HG02642 (cell line): ENCODE measurements around the gene PPFIA4.

ENCODE experiments used
- ATAC-seq: cut with Tn5 transposase; IDR thresholded peaks from one replicate; pipeline ENCODE4 v1.9.1; 2021; ENCODE audit warnings: mild to moderate bottlenecking; ENCODE audit not compliant: unreplicated experiment, poor library complexity

The PPFIA4 gene

DNA sequence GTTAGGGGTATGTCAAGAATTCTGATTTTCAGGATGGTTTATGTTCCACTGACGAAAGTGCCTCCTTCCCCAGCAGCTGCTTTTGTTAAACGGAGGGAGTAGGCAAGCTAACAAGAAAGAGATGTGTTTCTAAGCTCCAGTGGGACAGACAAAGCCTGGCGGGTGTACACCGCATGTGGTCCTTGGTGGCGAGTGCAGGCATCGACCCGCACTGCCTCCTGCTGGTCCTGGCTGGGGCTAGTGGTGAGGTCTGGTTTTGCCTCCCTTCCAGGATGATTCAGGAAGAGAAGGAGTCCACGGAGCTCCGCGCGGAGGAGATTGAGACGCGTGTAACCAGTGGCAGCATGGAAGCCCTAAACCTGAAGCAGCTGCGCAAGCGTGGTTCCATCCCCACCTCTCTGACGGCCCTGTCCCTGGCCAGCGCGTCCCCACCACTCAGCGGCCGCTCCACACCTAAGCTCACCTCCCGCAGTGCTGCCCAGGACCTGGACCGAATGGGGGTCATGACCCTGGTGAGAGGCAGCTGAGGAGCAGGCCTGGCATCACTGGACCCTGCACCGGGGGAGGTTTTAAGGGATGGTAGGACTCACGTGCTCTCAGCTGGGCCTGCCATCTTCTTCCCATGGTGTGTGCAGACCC lies 29.0 kb downstream of the PPFIA4 start:
- ATAC-seq = no peak

GRCh38 chr1:203056012-203056411 lies 29.7 kb downstream of the PPFIA4 start:
- no peak for ATAC-seq

GRCh38 chr1:203056516-203056915 lies 30.2 kb downstream of the PPFIA4 start:
- no peak for ATAC-seq

DNA sequence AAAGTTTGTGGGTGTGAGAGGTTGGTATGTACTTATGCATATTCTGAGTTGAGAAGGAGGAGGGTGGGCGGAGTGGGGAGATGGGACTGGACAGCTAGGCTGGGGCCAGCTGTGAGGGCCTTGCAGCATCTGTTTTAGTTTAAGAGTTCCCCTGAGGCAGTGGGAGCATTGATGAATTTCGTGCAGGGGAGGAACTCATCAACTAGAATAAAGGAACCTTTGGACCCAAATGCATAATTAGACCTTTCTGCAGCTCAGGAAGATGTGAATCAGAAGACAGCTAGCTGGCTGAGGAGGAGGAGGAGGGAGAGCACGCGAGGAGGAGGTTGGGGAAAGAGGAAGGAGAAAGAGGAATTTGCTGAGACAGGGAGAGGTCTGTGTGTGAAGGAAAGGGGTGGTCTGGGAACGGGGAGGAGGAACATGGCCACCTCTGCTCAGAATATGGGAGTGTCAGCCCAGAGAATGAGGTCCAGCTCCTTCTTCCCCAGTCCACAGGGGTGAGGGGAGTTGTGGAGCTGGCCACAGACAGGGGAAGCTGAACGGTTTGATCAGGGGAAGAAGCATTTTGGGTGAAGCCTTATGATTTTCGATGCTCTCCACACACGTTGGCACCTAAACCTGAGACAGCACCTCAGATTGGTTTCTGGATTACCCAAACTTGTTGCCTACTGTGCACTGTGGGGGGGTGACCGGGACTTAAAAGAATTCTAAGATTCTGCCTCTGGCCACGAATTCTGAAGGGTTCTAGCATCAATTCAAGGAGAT lies 31.8 kb downstream of the PPFIA4 start:
- no peak for ATAC-seq

DNA sequence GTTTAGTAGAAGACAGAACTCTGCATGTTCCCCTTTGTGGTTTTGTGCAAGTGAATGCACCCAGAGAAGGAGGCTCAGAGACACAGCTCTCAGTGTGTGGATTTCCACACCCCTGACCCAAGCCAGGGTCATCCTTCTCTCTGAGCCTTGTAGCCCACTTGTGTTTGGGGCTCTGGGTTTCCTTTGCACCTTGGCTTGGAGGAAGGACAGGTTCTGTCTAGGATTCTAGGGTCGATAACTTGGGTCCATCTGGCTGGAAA lies 32.3 kb downstream of the PPFIA4 start:
- ATAC-seq = no peak

DNA sequence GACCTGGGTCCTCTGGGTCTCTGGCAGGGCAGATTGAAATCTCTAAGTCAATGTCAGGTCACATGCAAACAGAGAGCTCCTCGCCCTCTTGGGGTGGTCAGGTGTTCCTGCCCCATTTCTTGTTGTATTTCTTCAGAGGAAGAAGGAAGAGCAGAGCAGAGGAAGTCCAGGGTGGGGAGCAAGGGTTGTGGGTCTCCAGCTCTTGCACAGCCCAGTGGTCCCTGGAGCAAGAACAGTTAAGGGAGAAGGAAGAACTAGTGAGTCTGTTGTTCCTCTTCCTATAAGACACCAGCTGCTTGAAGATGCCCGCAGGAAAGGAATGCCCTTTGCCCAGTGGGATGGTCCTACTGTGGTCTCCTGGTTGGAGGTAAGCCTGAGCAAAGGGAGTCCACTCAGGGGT lies 33.2 kb downstream of the PPFIA4 start:
- ATAC-seq = no peak

DNA sequence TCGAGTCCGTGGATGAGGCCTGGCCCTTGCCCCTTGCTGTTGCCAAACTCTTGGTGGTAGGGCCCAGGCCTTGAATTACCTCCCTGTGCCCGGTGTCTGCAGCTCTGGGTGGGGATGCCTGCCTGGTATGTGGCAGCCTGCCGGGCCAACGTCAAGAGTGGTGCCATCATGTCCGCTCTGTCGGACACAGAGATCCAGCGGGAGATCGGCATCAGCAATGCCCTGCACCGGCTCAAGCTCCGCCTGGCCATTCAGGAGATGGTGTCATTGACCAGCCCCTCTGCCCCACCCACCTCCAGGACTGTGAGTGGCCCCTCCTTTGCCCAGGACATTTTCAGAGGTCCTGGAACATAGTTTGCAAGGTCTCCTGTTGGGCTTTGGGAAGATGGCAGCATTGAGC lies 33.8 kb downstream of the PPFIA4 start:
- no peak for ATAC-seq

DNA sequence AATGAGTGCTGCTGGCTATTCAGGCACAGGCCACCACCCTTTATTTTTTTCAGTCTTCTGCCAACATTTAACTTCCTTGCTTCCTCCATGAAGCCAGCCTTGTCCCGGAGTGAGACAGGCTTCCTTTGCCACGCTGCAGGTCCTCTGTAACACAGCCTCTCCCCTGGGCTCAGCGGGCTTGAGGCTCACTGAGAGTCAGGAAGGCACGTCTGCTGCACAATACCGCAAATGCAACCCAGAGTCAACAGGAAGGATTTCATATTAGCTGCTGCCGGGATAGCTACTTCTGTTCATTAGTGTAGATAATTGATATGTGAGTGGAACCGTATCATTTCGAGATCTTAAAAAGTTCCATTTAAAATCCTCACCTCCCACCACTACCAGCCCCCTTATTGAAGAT lies 37.0 kb downstream of the PPFIA4 start:
- ATAC-seq = no peak

- no peak for ATAC-seq
Observed at GRCh38 chr1:203065191-203065590, 38.9 kb downstream of the PPFIA4 start.

DNA sequence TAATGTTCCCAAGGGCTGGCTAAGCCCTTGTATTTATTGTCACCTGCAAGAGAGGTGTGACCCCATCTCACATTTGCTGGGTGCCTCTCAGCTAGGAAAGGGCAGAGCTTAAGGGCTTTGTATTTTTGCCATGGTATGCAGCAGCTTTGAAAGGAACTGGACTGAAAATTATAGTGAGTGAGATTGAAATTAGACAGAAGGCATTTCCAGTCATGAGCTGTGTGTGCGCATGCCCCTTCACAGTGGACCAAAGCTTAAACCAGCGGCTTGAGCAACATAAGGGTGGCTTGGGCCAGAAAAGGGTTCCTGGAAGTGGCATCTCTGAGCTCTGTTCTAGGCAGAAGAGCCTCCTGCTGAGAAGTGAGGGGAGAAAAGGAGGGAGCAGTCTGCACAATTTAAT lies 39.7 kb downstream of the PPFIA4 start:
- no peak for ATAC-seq

DNA sequence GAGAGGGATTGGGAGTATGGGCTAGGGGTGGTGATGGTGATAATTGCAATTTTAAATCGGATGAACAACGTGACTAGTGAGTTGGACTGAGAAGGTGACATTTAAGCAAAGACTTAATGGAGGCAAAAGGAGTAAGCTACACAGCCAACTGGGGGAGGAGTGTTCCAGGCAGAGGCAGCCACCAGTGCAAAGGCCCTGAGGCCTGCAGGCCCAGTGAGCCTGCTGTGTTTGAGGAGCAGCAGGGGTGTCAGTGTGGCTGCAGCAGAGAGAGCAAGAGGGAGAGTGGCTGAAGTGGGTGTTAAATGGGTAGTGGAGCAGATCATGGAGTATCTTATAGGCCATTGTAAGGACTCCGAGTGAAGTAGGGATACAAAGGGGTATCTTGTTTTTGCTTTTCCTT lies 40.7 kb downstream of the PPFIA4 start:
- no peak for ATAC-seq

- ATAC-seq = no peak
Observed at GRCh38 chr1:203069030-203069747, 42.9 kb downstream of the PPFIA4 start.

GRCh38 chr1:203072002-203072602 lies 45.8 kb downstream of the PPFIA4 start:
- ATAC-seq = no peak

GRCh38 chr1:203072911-203073310 lies 46.6 kb downstream of the PPFIA4 start:
- ATAC-seq = no peak

DNA sequence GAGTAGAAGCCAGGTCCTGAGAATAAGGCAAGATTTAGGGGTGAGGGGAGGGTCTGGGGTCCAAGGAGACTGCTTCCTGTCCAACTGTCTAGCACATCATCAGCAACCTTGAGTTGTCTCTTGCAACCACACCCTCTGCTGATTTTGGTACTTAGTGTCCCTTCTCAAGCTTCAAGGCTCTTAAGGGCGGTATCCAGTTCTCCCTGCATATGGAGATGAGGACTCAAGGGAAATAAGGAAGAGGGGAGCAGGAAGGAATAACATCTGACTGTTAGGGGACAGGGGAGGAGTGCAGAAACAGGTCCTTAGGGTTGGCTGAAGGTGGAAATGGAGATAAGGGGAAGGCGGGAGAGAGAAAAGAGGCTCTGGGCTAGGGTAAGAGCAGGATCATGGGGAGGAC lies 47.2 kb downstream of the PPFIA4 start:
- ATAC-seq = no peak

- ATAC-seq = no peak
Observed at GRCh38 chr1:203074610-203075009, 48.3 kb downstream of the PPFIA4 start.

GRCh38 chr1:203075236-203076030 lies 49.1 kb downstream of the PPFIA4 start:
- no peak for ATAC-seq

DNA sequence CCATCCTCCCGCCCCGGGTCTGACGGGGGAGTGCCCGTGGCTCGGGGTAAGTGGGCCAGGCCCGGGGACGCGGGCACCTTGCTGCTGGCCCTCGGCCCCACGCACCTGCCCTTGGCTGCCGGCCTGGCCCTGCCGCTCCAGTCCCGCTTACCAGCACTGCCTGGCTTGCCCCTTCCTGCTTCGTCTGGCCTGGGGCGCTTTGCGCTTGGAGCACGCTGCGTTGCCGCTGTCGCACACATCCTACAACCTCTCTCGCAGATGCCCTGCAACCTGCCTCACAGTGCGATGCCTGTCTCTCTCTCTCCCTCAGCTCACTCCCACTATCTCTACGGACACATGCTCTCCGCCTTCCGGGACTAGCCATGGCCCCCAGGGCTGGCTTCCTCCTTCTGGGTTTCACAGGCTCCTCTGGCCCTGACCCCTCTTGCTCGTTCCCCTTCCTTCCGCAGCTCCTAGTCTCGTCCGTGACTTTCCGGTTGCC lies 49.8 kb downstream of the PPFIA4 start:
- no peak for ATAC-seq

DNA sequence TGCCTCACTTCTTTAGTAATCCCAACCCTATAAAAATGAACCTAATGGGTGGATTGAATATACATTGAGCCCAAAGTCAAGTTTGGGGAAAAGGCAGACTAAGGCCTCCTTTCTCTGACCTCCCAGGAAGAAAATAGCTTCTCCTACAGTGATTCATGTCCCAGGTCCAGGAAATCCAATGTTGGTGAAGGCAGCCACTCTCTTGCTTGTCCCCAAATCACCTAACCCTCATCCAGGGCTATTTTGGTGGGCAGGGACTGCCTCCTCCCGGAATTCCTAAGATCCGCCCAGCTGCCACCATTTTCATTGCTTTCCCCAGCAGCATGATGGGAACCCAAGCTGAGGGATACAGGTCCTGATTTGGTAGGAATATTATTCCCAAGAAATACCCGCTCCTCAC lies 51.1 kb downstream of the PPFIA4 start:
- ATAC-seq = no peak

DNA sequence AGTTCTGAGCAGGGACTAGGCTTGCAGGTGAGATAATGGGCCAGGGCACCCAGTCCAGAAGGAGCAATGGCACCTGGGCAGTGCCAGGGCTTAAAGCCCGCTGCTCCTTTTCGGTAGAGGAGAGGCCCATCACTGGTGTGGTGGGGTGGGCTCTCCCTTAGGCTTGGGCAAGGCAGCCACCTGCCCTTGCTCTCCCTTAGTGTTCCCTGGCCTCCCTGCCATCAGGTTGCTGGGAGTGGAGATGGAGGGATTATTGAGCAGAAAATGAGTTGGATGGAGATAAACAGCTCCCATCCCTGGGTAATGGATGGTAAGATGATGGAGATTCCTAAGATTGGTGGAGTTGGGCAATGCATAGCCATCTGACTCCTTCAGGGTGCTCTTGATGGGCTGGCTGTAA lies 51.7 kb downstream of the PPFIA4 start:
- ATAC-seq = no peak
